Testis (tissue), 2 donors: ENCODE data around the gene AHDC1.

Experiments
- POLR2A ChIP-seq: fragments of 450-650 bp; IDR thresholded peaks from one replicate; pipeline ENCODE4 v1.6.1; 2017; ENCODE audit warnings: antibody characterized with exemption, mild to moderate bottlenecking, moderate library complexity
- TF ChIP-seq, protein P1 (sequence below), 3 experiments: fragments of 450-650 bp in 2 of 3; fragments of 200-600 bp in 1 of 3; sonication (generic) in 1 of 3; IDR thresholded peaks; one replicate each; pipeline ENCODE4 v1.5.1; 2016 to 2019; ENCODE audit warnings: antibody characterized with exemption in 3 of 3, mild to moderate bottlenecking in 2 of 3, moderate library complexity in 1 of 3

DNA sequence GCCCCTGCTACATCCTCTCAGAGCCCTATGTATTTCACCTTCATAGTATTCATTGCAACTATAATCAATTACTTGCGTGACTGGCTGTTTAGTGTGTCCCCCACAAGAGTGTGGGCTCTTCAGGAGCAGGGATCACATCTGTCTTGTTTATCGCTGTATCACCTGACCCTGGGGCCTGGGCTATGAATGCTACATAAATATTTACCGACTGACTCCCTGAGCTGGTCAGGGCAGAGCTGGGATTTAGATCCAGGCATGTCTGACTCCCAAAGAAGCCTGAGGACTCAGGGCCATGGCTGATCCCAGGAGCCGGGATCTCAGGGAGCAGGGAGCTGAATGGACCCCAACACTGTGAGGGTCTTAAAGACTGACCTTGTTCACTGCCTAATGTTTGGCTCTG lies 49.7 kb downstream of the AHDC1 start:
- TF ChIP-seq POLR2A: no peak
- TF ChIP-seq, protein P1, sequence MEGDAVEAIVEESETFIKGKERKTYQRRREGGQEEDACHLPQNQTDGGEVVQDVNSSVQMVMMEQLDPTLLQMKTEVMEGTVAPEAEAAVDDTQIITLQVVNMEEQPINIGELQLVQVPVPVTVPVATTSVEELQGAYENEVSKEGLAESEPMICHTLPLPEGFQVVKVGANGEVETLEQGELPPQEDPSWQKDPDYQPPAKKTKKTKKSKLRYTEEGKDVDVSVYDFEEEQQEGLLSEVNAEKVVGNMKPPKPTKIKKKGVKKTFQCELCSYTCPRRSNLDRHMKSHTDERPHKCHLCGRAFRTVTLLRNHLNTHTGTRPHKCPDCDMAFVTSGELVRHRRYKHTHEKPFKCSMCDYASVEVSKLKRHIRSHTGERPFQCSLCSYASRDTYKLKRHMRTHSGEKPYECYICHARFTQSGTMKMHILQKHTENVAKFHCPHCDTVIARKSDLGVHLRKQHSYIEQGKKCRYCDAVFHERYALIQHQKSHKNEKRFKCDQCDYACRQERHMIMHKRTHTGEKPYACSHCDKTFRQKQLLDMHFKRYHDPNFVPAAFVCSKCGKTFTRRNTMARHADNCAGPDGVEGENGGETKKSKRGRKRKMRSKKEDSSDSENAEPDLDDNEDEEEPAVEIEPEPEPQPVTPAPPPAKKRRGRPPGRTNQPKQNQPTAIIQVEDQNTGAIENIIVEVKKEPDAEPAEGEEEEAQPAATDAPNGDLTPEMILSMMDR (IDR thresholded peaks at IDR 0.05): no peak
